Duodenal mucosa (tissue), 2 donors: Measurements from ENCODE around the gene CIAO2B.

ENCODE experiments used
- H3K27ac ChIP-seq: one replicate; pipeline ENCODE4 v1.7.0; 2013; ENCODE audit warnings: low read depth, low read length
- H3K27me3 ChIP-seq, 2 donors: one replicate each; pipeline ENCODE4 v1.7.0; 2013; ENCODE audit warnings: low read length in 2 of 2, control low read depth in 1 of 2; ENCODE audit not compliant: insufficient read depth in 2 of 2, control insufficient read depth in 1 of 2
- H3K36me3 ChIP-seq, 2 donors: one replicate each; pipeline ENCODE4 v1.7.0; 2013; ENCODE audit warnings: low read length in 2 of 2, control low read depth in 1 of 2; ENCODE audit not compliant: insufficient read depth in 2 of 2, control insufficient read depth in 1 of 2
- H3K4me1 ChIP-seq, 2 donors: one replicate each; pipeline ENCODE4 v1.7.0; 2013; ENCODE audit warnings: low read length in 2 of 2, control low read depth in 1 of 2; ENCODE audit not compliant: insufficient read depth in 2 of 2, control insufficient read depth in 1 of 2
- H3K4me3 ChIP-seq, 2 donors: one replicate each; pipeline ENCODE4 v1.7.0; 2013; ENCODE audit warnings: low read length in 2 of 2, low read depth in 1 of 2
- H3K9ac ChIP-seq, 2 donors: one replicate each; pipeline ENCODE4 v1.7.0; 2013; ENCODE audit warnings: low read length in 2 of 2, low read depth in 1 of 2
- H3K9me3 ChIP-seq, 2 donors: one replicate each; pipeline ENCODE4 v1.7.0; 2013; ENCODE audit warnings: low read length in 2 of 2, control low read depth in 1 of 2; ENCODE audit not compliant: control insufficient read depth in 1 of 2

The CIAO2B gene

DNA sequence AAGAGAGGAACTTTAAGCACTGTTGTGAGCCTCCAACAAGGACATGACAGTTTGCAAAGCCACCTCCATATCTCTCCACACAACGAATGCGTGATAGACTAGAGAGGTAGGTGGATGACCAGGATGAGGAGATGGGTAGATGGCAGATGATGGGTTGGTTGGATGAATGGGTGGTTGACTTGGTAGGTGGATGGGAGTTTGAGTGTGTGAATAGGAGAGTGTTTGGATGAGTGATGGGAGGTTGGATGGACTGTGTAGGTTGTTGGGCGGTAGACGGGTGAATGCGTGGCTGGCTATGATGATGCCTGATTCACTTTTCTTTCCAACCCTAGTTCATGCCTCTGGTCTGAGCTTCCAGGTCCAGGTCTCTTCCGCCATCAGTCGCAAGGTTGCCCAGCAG, 19.7 kb downstream of the CIAO2B start:
- Histone ChIP-seq H3K36me3 (no peaks in the 10 kb centered on the region), H3K9me3 (no peaks in the 10 kb centered on the region), H3K27ac (no peak overlapping the region), H3K4me3 (no peak overlapping the region), H3K9ac (no peak overlapping the region), H3K4me1 (peaks cover 12 to 17% of the 10 kb centered on the region in 2 donors), H3K27me3 (no peaks in the 10 kb centered on the region)

DNA sequence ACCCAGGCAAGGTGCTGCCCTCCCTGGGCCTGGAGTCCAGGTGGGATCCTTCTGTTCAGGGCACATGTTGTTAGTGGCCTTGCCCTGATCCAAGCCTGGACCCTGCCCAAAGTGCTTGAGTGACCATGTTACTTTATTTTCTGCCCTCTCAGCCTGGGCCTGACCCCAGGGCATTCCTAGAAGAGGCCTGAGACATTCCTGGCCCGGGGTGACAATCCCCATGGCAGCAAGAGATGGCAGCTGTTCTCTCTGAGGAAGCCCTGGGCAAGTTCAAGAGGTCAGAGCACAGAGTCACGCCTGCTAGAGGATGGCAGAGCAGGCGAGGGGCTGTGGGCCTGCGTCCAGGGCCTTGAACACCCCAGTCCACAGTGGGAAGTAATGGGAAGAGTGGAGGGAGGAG, 20.5 kb downstream of the CIAO2B start:
- Histone ChIP-seq H3K27ac (no peak overlapping the region), H3K4me3 (no peak overlapping the region), H3K9me3 (no peaks in the 10 kb centered on the region), H3K4me1 (peaks cover 3 to 9% of the 10 kb centered on the region in 2 donors), H3K27me3 (no peaks in the 10 kb centered on the region), H3K36me3 (no peaks in the 10 kb centered on the region), H3K9ac (no peak overlapping the region)

DNA sequence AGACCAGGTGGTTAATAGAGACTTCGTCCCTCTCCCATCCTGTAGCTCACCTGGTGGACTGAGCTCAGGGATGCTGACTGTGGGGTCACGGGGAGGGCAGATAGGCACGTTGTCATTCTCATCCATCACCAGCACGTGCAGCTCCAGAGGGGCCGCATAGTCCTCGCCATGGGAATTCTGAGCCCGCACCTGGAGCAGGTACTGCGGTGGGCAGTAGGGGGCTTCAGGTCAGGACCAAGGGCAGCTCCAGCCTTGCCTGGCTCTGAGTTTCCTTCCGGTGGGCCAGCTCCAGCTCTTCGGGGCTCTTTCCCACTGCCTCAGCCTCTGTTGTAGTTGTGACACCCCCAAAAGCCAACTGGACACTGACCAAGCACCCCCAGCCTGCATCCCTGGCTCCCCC, 21.1 kb downstream of the CIAO2B start:
- Histone ChIP-seq H3K36me3 (no peaks in the 10 kb centered on the region), H3K27me3 (no peaks in the 10 kb centered on the region), H3K4me3 (no peak overlapping the region), H3K4me1 (peaks cover 0 to 4% of the 10 kb centered on the region in 2 donors), H3K9ac (no peak overlapping the region), H3K9me3 (no peaks in the 10 kb centered on the region), H3K27ac (no peak overlapping the region)

DNA sequence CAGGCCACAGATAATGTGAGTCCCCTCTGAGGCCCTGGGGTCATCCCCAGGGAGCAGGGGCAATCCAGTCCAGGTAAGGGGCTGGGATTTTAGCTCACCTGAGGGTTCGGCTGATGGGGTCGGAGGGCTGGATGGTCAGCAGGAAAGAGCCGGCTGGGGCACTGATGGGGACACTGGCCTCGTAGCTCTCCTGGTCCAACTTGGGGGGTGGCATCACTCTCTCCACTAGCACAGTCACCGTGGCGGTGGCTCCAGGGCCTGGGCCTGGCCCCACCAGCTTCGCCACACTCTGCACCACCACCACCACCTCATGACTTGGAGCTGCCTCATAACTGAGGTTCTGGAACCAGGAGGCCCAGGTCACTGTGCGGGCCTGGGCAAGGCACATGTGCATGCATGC, 22.4 kb downstream of the CIAO2B start:
- H3K9me3 ChIP-seq = no peaks in the 10 kb centered on the region
- no peak overlapping the region for H3K9ac ChIP-seq
- H3K27me3 ChIP-seq = no peaks in the 10 kb centered on the region
- no peak overlapping the region for H3K4me3 ChIP-seq
- H3K4me1 ChIP-seq = peaks cover 0 to 4% of the 10 kb centered on the region in 2 donors
- no peaks in the 10 kb centered on the region for H3K36me3 ChIP-seq
- no peak overlapping the region for H3K27ac ChIP-seq

DNA sequence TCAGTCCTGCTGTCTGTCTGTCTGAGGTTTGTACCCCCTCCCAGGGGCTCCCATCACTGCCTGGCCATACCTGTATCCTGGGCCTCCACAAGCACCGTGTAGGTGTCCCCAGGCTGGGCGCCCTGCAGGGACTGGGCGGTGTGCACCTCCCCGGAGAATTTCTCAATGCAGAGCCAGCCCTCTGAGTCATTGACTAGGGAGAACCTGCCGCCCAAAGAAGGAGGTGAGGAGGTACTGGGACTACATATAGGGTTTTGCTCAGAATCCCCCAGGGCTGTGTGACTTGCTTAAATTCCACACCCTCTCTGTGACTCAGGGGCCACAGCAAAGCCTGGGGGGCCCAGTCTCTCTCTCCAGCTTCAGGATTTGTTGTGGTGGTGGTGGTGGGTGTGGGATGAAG, 23.1 kb downstream of the CIAO2B start:
- Histone ChIP-seq H3K36me3 (no peaks in the 10 kb centered on the region), H3K4me3 (no peak overlapping the region), H3K4me1 (peaks cover 6 to 11% of the 10 kb centered on the region in 2 donors), H3K27ac (no peak overlapping the region), H3K27me3 (no peaks in the 10 kb centered on the region), H3K9me3 (no peaks in the 10 kb centered on the region), H3K9ac (no peak overlapping the region)

DNA sequence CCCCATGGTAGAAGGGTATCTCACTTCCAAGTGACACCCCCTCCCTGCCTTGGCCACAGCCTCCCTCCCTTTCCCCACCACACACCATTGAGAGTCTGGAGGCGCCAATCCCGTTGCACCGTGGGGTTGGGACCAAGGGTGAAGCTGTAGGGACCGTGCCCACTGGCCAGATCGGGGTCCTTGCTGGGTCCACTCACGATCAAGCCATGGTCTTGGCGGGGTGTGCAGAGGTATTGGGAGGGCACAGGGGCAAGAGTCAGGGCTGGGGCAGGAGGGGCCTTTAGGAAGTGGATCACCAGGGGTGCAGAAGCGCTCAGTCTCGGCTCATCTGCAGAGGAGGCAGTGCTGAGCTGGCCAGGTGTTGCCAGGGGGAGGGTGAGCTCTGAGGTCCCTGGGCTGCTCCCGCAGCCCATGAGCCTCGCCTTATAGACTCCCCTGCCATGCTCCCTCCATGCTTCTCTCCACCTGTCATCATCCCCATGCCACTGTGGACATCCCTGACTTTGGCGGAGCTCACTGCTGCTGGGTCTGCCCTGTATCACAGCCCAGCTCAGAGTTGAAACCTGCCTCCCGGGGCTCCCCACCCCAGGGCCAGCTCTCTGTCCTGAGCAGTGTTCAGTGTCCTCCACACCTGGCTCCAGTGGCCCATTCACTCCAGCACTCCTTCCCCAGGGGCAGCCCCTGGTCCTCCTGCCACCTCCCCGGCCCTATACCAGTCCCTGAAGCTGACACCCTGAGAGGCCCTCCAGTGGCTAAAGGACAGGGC, 23.8 kb downstream of the CIAO2B start:
- Histone ChIP-seq H3K9ac (no peak overlapping the region), H3K9me3 (no peaks in the 10 kb centered on the region), H3K36me3 (no peaks in the 10 kb centered on the region), H3K4me1 (peaks cover 13 to 18% of the 10 kb centered on the region in 2 donors), H3K4me3 (no peak overlapping the region), H3K27me3 (no peaks in the 10 kb centered on the region), H3K27ac (no peak overlapping the region)

DNA sequence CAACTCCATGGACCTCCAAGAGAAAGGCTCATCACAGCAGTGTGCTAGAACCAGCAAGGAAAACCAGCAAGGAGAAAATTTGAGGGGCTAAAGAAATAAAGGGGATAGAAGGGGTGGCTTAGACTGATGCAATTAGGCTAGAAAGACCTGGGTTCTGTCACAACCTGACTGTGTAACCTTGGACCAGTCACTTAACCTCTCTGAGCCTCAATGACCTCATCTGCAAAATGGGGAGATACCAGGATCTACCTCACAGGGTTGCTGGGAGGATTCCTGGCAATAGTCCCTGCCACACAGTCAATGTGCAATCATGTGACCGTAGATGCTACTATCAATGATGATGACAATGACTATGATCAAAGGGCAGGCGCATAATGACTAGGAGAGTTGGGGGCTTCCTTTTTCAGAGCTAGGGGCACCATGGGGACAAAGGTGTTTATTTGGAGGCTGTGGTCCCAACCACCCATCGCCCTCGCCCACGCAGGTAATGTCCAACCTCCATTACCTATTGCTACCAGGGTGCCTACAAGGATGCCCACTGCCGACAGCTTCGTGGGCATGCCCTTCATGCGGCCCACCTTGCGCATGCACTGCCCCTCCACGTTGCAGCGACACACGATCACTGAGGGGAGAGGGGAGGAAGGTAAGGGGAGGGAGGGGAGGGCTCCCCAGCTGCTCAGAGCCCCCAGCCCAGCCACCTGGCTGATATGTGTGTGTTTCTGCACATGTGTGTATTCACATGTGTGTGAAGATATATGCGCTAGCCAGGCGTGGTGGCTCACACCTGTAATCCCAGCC, 25.2 kb downstream of the CIAO2B start:
- H3K9me3 ChIP-seq = no peaks in the 10 kb centered on the region
- no peak overlapping the region for H3K9ac ChIP-seq
- peaks cover 25 to 32% of the 10 kb centered on the region in 2 donors for H3K4me1 ChIP-seq
- no peak overlapping the region for H3K27ac ChIP-seq
- H3K36me3 ChIP-seq = no peaks in the 10 kb centered on the region
- no peak overlapping the region for H3K4me3 ChIP-seq
- no peaks in the 10 kb centered on the region for H3K27me3 ChIP-seq

DNA sequence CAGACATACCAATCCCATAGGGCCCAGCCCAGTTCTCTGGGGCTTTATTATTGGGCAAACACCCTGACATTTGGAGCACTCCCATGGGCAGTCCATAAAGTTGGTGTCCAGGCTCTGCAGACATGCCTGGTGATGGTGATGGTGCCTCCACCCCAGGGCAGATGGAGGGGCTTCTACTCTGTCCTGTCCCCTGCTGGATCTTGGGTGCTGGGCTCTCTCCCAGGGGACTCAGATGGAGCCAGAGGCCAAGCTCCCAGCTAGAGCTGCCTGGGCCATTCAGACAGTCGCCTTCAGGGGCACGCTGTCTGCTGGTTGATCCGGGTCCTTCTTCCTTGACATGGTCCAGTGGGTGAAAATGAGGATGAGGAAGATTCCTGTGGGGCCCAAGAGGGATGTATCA, 26.1 kb downstream of the CIAO2B start:
- Histone ChIP-seq H3K4me1 (peaks cover 30 to 39% of the 10 kb centered on the region in 2 donors), H3K4me3 (no peak overlapping the region), H3K36me3 (no peaks in the 10 kb centered on the region), H3K27me3 (no peaks in the 10 kb centered on the region), H3K9ac (no peak overlapping the region), H3K27ac (no peak overlapping the region), H3K9me3 (no peaks in the 10 kb centered on the region)

DNA sequence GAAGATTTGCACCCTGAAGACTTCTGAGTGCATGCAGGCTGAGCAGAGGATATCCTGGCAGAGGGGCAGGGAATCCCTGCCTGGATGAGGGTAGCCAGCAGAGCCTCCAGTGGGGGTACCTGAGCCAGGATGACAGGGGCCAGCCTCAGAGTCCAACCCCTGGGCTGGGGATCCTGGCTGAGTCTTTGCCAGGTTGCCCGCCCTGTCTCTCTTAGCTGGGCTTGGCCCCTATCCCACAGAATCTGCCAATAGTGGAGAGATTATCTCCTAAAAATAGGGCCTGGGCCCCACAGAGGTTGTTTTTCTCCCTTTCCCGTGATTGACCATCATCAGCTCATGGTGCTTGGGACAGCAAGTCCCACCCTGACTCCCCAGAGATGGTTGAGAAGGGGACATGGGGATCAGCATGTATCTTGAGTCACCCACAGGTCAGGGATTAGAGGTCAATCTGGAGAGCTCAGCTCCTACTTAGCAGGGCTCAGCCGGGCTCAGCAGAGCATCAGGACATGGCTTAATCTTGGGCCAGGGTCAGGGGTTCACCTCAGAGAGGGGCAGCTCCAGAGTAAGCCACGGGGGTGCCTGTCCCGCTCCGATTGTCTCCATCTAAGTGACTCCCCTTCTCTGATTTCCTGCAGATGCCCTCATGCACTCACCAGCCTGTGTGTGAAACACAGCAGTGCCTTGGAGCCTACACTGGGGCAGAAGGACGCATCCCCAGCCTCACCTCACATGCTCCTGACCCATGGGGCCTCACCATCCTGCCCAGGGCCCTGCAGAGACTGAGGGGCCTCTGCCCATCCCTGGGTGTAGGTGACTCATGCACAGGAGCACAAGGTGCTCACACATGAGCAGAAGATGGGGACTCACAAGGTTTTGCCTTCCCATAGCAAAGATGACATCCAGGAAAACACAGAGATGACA, 27.0 kb downstream of the CIAO2B start:
- Histone ChIP-seq H3K4me1 (peaks cover 30 to 39% of the 10 kb centered on the region in 2 donors), H3K27ac (no peak overlapping the region), H3K9ac (no peak overlapping the region), H3K9me3 (no peaks in the 10 kb centered on the region), H3K36me3 (no peaks in the 10 kb centered on the region), H3K27me3 (no peaks in the 10 kb centered on the region), H3K4me3 (no peak overlapping the region)
